ENCODE results near the gene GGA1. TPM values are rescaled to one million over a fixed set of nuclear protein-coding genes. Genes with fewer than 3 reads are reported as not detected.

GGA1 gene
- total RNA-seq, 1 experiment from 2014 or later, result 99.2 TPM

DNA sequence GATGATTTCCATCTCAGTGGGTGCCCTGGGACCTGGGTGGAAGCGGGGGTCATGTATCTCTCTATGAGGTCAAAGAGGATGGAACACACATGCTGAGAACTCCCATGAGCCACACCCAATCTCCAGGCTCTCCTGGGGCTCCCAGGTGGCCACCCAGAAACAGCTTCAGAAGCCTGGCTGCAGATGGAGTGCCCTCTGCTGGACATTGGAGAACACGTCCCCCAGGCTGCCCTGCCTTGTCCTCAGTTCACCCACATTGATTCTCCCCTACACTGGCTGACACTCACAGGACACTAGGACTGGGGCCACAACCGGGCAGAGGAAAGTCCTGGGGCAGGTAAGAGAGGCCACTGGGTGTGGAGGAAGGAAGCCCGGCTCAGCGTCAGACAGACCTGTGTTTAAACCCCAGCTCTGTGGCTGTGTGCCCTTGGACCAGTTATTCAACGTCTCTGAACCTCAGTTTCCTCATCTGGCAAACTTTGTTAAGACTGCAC, 73.0 kb downstream of the GGA1 start:
- TF ChIP-seq EZH2 (IDR thresholded peaks at IDR 0.05; ENCODE audit: low read depth), result no peak
- TF ChIP-seq, protein P1, sequence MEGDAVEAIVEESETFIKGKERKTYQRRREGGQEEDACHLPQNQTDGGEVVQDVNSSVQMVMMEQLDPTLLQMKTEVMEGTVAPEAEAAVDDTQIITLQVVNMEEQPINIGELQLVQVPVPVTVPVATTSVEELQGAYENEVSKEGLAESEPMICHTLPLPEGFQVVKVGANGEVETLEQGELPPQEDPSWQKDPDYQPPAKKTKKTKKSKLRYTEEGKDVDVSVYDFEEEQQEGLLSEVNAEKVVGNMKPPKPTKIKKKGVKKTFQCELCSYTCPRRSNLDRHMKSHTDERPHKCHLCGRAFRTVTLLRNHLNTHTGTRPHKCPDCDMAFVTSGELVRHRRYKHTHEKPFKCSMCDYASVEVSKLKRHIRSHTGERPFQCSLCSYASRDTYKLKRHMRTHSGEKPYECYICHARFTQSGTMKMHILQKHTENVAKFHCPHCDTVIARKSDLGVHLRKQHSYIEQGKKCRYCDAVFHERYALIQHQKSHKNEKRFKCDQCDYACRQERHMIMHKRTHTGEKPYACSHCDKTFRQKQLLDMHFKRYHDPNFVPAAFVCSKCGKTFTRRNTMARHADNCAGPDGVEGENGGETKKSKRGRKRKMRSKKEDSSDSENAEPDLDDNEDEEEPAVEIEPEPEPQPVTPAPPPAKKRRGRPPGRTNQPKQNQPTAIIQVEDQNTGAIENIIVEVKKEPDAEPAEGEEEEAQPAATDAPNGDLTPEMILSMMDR (conservative IDR thresholded peaks at IDR 0.05), result peak; percentile 94
- H3F3A ChIP-seq (ENCODE audit: insufficient read depth, low read depth), result peaks cover 38% of the 10 kb centered on the region
- BruUV-seq (replicated peaks), result no TSS peak
- H3K9me2 ChIP-seq (ENCODE audit: insufficient read depth), result no peaks in the 10 kb centered on the region
- no peaks in the 10 kb centered on the region for H3K36me3 ChIP-seq (ENCODE audit: low read depth)
- H3K9me3 ChIP-seq (ENCODE audit: insufficient read depth, low read depth), result no peaks in the 10 kb centered on the region
- ChIA-PET CTCF (interaction anchor here (0.6 to 1.6 kb wide), 8 partner anchors 38 to 183 kb away, joined by 3 to 32 read pairs (median 5); partner anchors contain the start of gene GCAT), POLR2A (ENCODE audit: unreplicated experiment) (interaction anchor here (0.5 to 0.7 kb wide), 4 partner anchors 20 to 265 kb away, joined by 3 to 11 read pairs (median 4); no protein-coding TSS in a partner anchor)
- H3K27me3 ChIP-seq (ENCODE audit: insufficient read depth, low read depth), result no peaks in the 10 kb centered on the region
- H3K79me2 ChIP-seq (ENCODE audit: low read depth), result peaks cover 3% of the 10 kb centered on the region
- no peak overlapping the region for H3K4me3 ChIP-seq
- H3K27ac ChIP-seq, result no peak overlapping the region
- H2AFZ ChIP-seq, result no peak overlapping the region
- DNase-seq, result peak; percentile 78 to 82
- H3K4me1 ChIP-seq (replicated peaks; ENCODE audit: insufficient read depth), result peaks cover 40% of the 10 kb centered on the region
- intact Hi-C loops (cut with micrococcal nuclease; ENCODE audit: unreplicated experiment), result loop anchor here (1.0 to 2.0 kb wide), 3 partner anchors 15 to 38 kb away; partner anchors contain the start of genes PDXP and TRIOBP
- H4K20me1 ChIP-seq (ENCODE audit: insufficient read depth), result no peaks in the 10 kb centered on the region
- H3K4me2 ChIP-seq, result 0 out of 2 replicates have a peak overlapping the region, but pooled peaks have one; percentile 2

Other genes with a start within 250 kb of the GGA1 start
- 30.8 and 36.6 TPM in 2 replicates for gene ELFN2, start 181.4 kb upstream of the GGA1 start, total RNA-seq (2021)
- 26.0 and 28.1 TPM in 2 replicates for gene MFNG, start 122.5 kb upstream of the GGA1 start, total RNA-seq (2021)
- gene CARD10, start 89.4 kb upstream of the GGA1 start, total RNA-seq (2021), result 63.9 and 76.7 TPM in 2 replicates
- gene CDC42EP1, start 48.4 kb upstream of the GGA1 start, total RNA-seq (2021), result 94.0 and 110 TPM in 2 replicates
- not detected in 2 replicates for gene LGALS2, start 28.7 kb upstream of the GGA1 start, total RNA-seq (2021)
- 52.1 and 60.5 TPM in 2 replicates for gene SH3BP1, start 30.8 kb downstream of the GGA1 start, total RNA-seq (2021)
- gene PDXP, start 49.9 kb downstream of the GGA1 start, total RNA-seq (2021), result 10.9 and 13.5 TPM in 2 replicates
- 734 and 791 TPM in 2 replicates for gene LGALS1, start 66.8 kb downstream of the GGA1 start, total RNA-seq (2021)
- 42.1 and 44.3 TPM in 2 replicates for gene NOL12, start 77.5 kb downstream of the GGA1 start, total RNA-seq (2021)
- gene TRIOBP, start 88.2 kb downstream of the GGA1 start, total RNA-seq (2021), result 170 and 172 TPM in 2 replicates
- 32.3 and 37.7 TPM in 2 replicates for gene GCAT, start 199.1 kb downstream of the GGA1 start, total RNA-seq (2021)
- gene GALR3, start 214.5 kb downstream of the GGA1 start, total RNA-seq (2021), result 0.31 and 0.45 TPM in 2 replicates
- gene ANKRD54, start 235.5 kb downstream of the GGA1 start, total RNA-seq (2021), result 32.3 and 33.6 TPM in 2 replicates
- 566 and 582 TPM in 2 replicates for gene EIF3L, start 240.6 kb downstream of the GGA1 start, total RNA-seq (2021)

All from PC-9 (cell line).